ENCODE measurements around the gene SRRM1. TPM values are rescaled to one million over a fixed set of nuclear protein-coding genes. Genes with fewer than 3 reads are reported as not detected.
"Not testable (repeated sequence)": the region's sequence is repeated elsewhere in the genome, so short reads cannot be mapped to it uniquely, and the experiment has no call there.

Gene SRRM1
- total RNA-seq, 1 donor from 2014 or later = 155 TPM

- intact Hi-C loops (cut with DNase I) = no loop called here
- DNase-seq (ENCODE audit: low spot score) (peak; percentile 86), ATAC-seq (peak; percentile 94)
Observed at GRCh38 chr1:24688621-24689195, 45.6 kb downstream of the SRRM1 start.

- ATAC-seq (no peak), DNase-seq (ENCODE audit: low spot score) (no peak)
- intact Hi-C loops (cut with DNase I) = no loop called here
Observed at GRCh38 chr1:24691051-24691450, 47.9 kb downstream of the SRRM1 start.

- intact Hi-C loops (cut with DNase I) = no loop called here
- DNase-seq (ENCODE audit: low spot score) (no peak), ATAC-seq (no peak)
Observed at GRCh38 chr1:24692351-24692980, 49.4 kb downstream of the SRRM1 start.

GRCh38 chr1:24693827-24694379 lies 50.8 kb downstream of the SRRM1 start:
- DNase-seq (ENCODE audit: low spot score) (no peak), ATAC-seq (peak; percentile 29)
- intact Hi-C loops (cut with DNase I) = no loop called here

- intact Hi-C loops (cut with DNase I) = no loop called here
Observed at GRCh38 chr1:24694380-24694843, 51.3 kb downstream of the SRRM1 start.

GRCh38 chr1:24695202-24695974 lies 52.3 kb downstream of the SRRM1 start:
- intact Hi-C loops (cut with DNase I) = no loop called here
- DNase-seq (ENCODE audit: low spot score) (no peak), ATAC-seq (peak; percentile 30)

More at GRCh38 chr1:24694380-24694843, 51.3 kb downstream of the SRRM1 start:
- DNase-seq (ENCODE audit: low spot score) = no peak
- ATAC-seq = peak; percentile 73

GRCh38 chr1:24696041-24696755 lies 53.1 kb downstream of the SRRM1 start:
- ATAC-seq (no peak), DNase-seq (ENCODE audit: low spot score) (no peak)
- intact Hi-C loops (cut with DNase I) = no loop called here

GRCh38 chr1:24696756-24697330 lies 53.7 kb downstream of the SRRM1 start:
- ATAC-seq (no peak), DNase-seq (ENCODE audit: low spot score) (no peak)
- intact Hi-C loops (cut with DNase I) = no loop called here

GRCh38 chr1:24697453-24698001 lies 54.4 kb downstream of the SRRM1 start:
- intact Hi-C loops (cut with DNase I); DNase-seq (ENCODE audit: low spot score); ATAC-seq: not testable (repeated sequence)

- ATAC-seq; DNase-seq (ENCODE audit: low spot score); intact Hi-C loops (cut with DNase I): not testable (repeated sequence)
Observed at GRCh38 chr1:24698326-24698725, 55.2 kb downstream of the SRRM1 start.

GRCh38 chr1:24699628-24700027 lies 56.5 kb downstream of the SRRM1 start:
- intact Hi-C loops (cut with DNase I) = no loop called here
- DNase-seq (ENCODE audit: low spot score) (no peak), ATAC-seq (no peak)

- no peak for ATAC-seq
- DNase-seq (ENCODE audit: low spot score) = no peak
- intact Hi-C loops (cut with DNase I) = no loop called here
Observed at GRCh38 chr1:24702511-24703293, 59.6 kb downstream of the SRRM1 start.

GRCh38 chr1:24704411-24705259 lies 61.5 kb downstream of the SRRM1 start:
- DNase-seq (ENCODE audit: low spot score) = peak; percentile 77

GRCh38 chr1:24705260-24706073 lies 62.4 kb downstream of the SRRM1 start:
- DNase-seq (ENCODE audit: low spot score) = peak; percentile 91
- ATAC-seq = peak; percentile 99
- intact Hi-C loops (cut with DNase I) = no loop called here

More at GRCh38 chr1:24704411-24705259, 61.5 kb downstream of the SRRM1 start:
- intact Hi-C loops (cut with DNase I) = no loop called here
- ATAC-seq = peak; percentile 53

- intact Hi-C loops (cut with DNase I) = not testable (repeated sequence)
Observed at GRCh38 chr1:24706074-24706389, 62.9 kb downstream of the SRRM1 start.

GRCh38 chr1:24707687-24708086 lies 64.6 kb downstream of the SRRM1 start:
- intact Hi-C loops (cut with DNase I) = no loop called here
- DNase-seq (ENCODE audit: low spot score) (no peak), ATAC-seq (no peak)

More at GRCh38 chr1:24706074-24706389, 62.9 kb downstream of the SRRM1 start:
- not testable (repeated sequence) for DNase-seq (ENCODE audit: low spot score); ATAC-seq

All from sciatic nerve (tissue), 2 donors.